GM12864 (cell line): ENCODE results near the gene MYH3.
A peak's percentile ranks its signal among the peaks of the same experiment; 100 is the strongest.

Experiments
- DNase-seq: peaks from one replicate; pipeline ENCODE4 v3.0.0-alpha.2; 2011; ENCODE audit warnings: low read depth
- H3K4me3 ChIP-seq: 2 replicates; pipeline ENCODE4 v1.5.1; 2011; ENCODE audit warnings: mild to moderate bottlenecking, low read depth, low read length, control low read depth
- CTCF ChIP-seq: IDR thresholded peaks from 2 replicates; pipeline ENCODE4 v1.5.1; 2011; ENCODE audit warnings: low read depth, mild to moderate bottlenecking, moderate library complexity, low read length, control low read depth, inconsistent platforms; ENCODE audit errors: missing control alignments

MYH3 gene

GRCh38 chr17:10623737-10624338, 33.3 kb downstream of the MYH3 start:
- no peak overlapping the region for H3K4me3 ChIP-seq
- no peak for TF ChIP-seq CTCF
- no peak for DNase-seq

- DNase-seq: no peak
- no peak for TF ChIP-seq CTCF
- H3K4me3 ChIP-seq: no peak overlapping the region
These were observed 34.3 kb downstream of the MYH3 start for GRCh38 chr17:10622617-10623485.

- no peak for DNase-seq
- H3K4me3 ChIP-seq: no peak overlapping the region
- TF ChIP-seq CTCF: no peak
These were observed 35.7 kb downstream of the MYH3 start for GRCh38 chr17:10621397-10621796.

- no peak overlapping the region for H3K4me3 ChIP-seq
- no peak for DNase-seq
- no peak for TF ChIP-seq CTCF
These were observed 36.3 kb downstream of the MYH3 start for GRCh38 chr17:10620823-10621222.

GRCh38 chr17:10618202-10618635, 38.9 kb downstream of the MYH3 start:
- peak; percentile 96 for TF ChIP-seq CTCF
- peak; percentile 26 for DNase-seq
- H3K4me3 ChIP-seq: no peak overlapping the region

- TF ChIP-seq CTCF: no peak
- DNase-seq: no peak
- no peak overlapping the region for H3K4me3 ChIP-seq
These were observed 40.0 kb downstream of the MYH3 start for GRCh38 chr17:10617120-10617505.
